OCI-LY1 (cell line): ENCODE measurements around the gene CDH4.

Source experiments
- H2AFZ ChIP-seq: fragments of 200-600 bp; sonication (generic), shearing (Covaris generic); 2 replicates; pipeline ENCODE4 v1.6.0; 2014; ENCODE audit warnings: antibody characterized with exemption, mild to moderate bottlenecking, low read length
- H3F3A ChIP-seq: fragments of 200-600 bp; sonication (generic), shearing (Covaris generic); 2 replicates; pipeline ENCODE4 v1.6.0; 2014; ENCODE audit warnings: mild to moderate bottlenecking, antibody characterized with exemption, low read length, moderate library complexity; ENCODE audit not compliant: insufficient read depth
- H3K27ac ChIP-seq: fragments of 200-600 bp; sonication (generic); 2 replicates; pipeline ENCODE4 v1.5.1; 2014; ENCODE audit warnings: low read length, mixed run types, mild to moderate bottlenecking, low read depth; ENCODE audit not compliant: poor library complexity, severe bottlenecking
- H3K27me3 ChIP-seq: fragments of 200-600 bp; sonication (generic); 2 replicates; pipeline ENCODE4 v1.6.0; 2014; ENCODE audit warnings: antibody characterized with exemption, mild to moderate bottlenecking, low read length, moderate library complexity; ENCODE audit not compliant: insufficient read depth
- H3K36me3 ChIP-seq: fragments of 200-600 bp; sonication (generic); 2 replicates; pipeline ENCODE4 v1.6.1; 2014; ENCODE audit warnings: mild to moderate bottlenecking, antibody characterized with exemption, low read length, moderate library complexity, mixed read lengths; ENCODE audit not compliant: insufficient read depth
- H3K4me1 ChIP-seq: fragments of 200-600 bp; sonication (generic); 2 replicates; pipeline ENCODE4 v1.5.1; 2014; ENCODE audit warnings: mild to moderate bottlenecking, low read length, moderate library complexity; ENCODE audit not compliant: insufficient read depth, severe bottlenecking
- H3K4me2 ChIP-seq: fragments of 200-600 bp; sonication (generic), shearing (Covaris generic); 2 replicates; pipeline ENCODE4 v1.6.1; 2014; ENCODE audit warnings: low read length
- H3K4me3 ChIP-seq: fragments of 200-600 bp; sonication (generic); 2 replicates; pipeline ENCODE4 v1.5.1; 2014; ENCODE audit warnings: low read length, low read depth, mild to moderate bottlenecking, mixed read lengths; ENCODE audit not compliant: poor library complexity, severe bottlenecking
- H3K79me2 ChIP-seq: fragments of 200-600 bp; shearing (Covaris generic); 2 replicates; pipeline ENCODE4 v1.6.1; 2016; ENCODE audit warnings: mixed run types, low read length, mixed read lengths; ENCODE audit not compliant: insufficient read depth
- H3K9ac ChIP-seq: fragments of 200-600 bp; sonication (generic), shearing (Covaris generic); 2 replicates; pipeline ENCODE4 v1.6.1; 2014; ENCODE audit warnings: mild to moderate bottlenecking, low read length, mixed read lengths
- H3K9me2 ChIP-seq: fragments of 200-600 bp; sonication (generic), shearing (Covaris generic); 2 replicates; pipeline ENCODE4 v1.6.1; 2014; ENCODE audit warnings: low read depth, mild to moderate bottlenecking, low read length, mixed read lengths
- H3K9me3 ChIP-seq: fragments of 200-600 bp; shearing (Covaris generic); 2 replicates; pipeline ENCODE4 v1.6.1; 2014; ENCODE audit warnings: low read length, mixed read lengths
- H4K20me1 ChIP-seq: fragments of 200-600 bp; sonication (generic), shearing (Covaris generic); 2 replicates; pipeline ENCODE4 v1.6.0; 2016; ENCODE audit warnings: mild to moderate bottlenecking, low read length; ENCODE audit not compliant: insufficient read depth
- CTCF ChIP-seq: fragments of 200-600 bp; sonication (generic), shearing (Covaris generic); IDR thresholded peaks from 2 replicates; pipeline ENCODE4 v1.5.1; 2017; ENCODE audit warnings: mild to moderate bottlenecking, antibody characterized with exemption, low read length, moderate library complexity, mixed read lengths
- EZH2 ChIP-seq: fragments of 200-600 bp; sonication (generic), shearing (Covaris generic); IDR thresholded peaks from 2 replicates; pipeline ENCODE4 v1.8.0; 2017; ENCODE audit warnings: borderline replicate concordance, mixed run types, mild to moderate bottlenecking, antibody characterized with exemption, low read length, moderate library complexity, mixed read lengths

Gene CDH4

GRCh38 chr20:61691978-61692377, 439.9 kb downstream of the CDH4 start:
- Histone ChIP-seq H3K9ac (no peak overlapping the region), H3K79me2 (no peaks in the 10 kb centered on the region), H3F3A (no peaks in the 10 kb centered on the region), H3K27ac (no peak overlapping the region), H2AFZ (no peak overlapping the region), H3K36me3 (no peaks in the 10 kb centered on the region), H3K9me2 (no peaks in the 10 kb centered on the region), H4K20me1 (no peaks in the 10 kb centered on the region), H3K4me1 (no peaks in the 10 kb centered on the region), H3K9me3 (no peaks in the 10 kb centered on the region), H3K27me3 (no peaks in the 10 kb centered on the region), H3K4me2 (no peak overlapping the region), H3K4me3 (no peak overlapping the region)
- no peak for TF ChIP-seq EZH2
- no peak for TF ChIP-seq CTCF

GRCh38 chr20:61692479-61692878, 440.4 kb downstream of the CDH4 start:
- Histone ChIP-seq H4K20me1 (no peaks in the 10 kb centered on the region), H3K9me3 (no peaks in the 10 kb centered on the region), H3K4me1 (no peaks in the 10 kb centered on the region), H3K79me2 (no peaks in the 10 kb centered on the region), H3K9me2 (no peaks in the 10 kb centered on the region), H3K9ac (no peak overlapping the region), H3K4me2 (no peak overlapping the region), H3K27me3 (no peaks in the 10 kb centered on the region), H2AFZ (no peak overlapping the region), H3K4me3 (no peak overlapping the region), H3F3A (no peaks in the 10 kb centered on the region), H3K36me3 (no peaks in the 10 kb centered on the region), H3K27ac (no peak overlapping the region)
- TF ChIP-seq EZH2, result no peak
- TF ChIP-seq CTCF, result no peak

GRCh38 chr20:61693055-61693600, 441.1 kb downstream of the CDH4 start:
- no peak overlapping the region for H3K4me3 ChIP-seq
- H3K79me2 ChIP-seq, result no peaks in the 10 kb centered on the region
- no peaks in the 10 kb centered on the region for H3K4me1 ChIP-seq
- no peaks in the 10 kb centered on the region for H3K27me3 ChIP-seq
- H3K9ac ChIP-seq, result no peak overlapping the region
- H3K9me3 ChIP-seq, result no peaks in the 10 kb centered on the region
- H3K36me3 ChIP-seq, result no peaks in the 10 kb centered on the region
- no peaks in the 10 kb centered on the region for H4K20me1 ChIP-seq
- TF ChIP-seq EZH2, result no peak
- no peak for TF ChIP-seq CTCF
- H3F3A ChIP-seq, result no peaks in the 10 kb centered on the region
- H3K4me2 ChIP-seq, result no peak overlapping the region
- H3K27ac ChIP-seq, result no peak overlapping the region
- no peak overlapping the region for H2AFZ ChIP-seq
- H3K9me2 ChIP-seq, result no peaks in the 10 kb centered on the region
